Glomerular visceral epithelial cell (primary cell): ENCODE results near the gene KIF1C.
A peak's percentile ranks its signal among the peaks of the same experiment; 100 is the strongest.

ENCODE experiments used
- DNase-seq: peaks from one replicate; pipeline ENCODE4 v3.0.0-alpha.2; 2016; ENCODE audit errors: extremely low spot score

Gene KIF1C

GRCh38 chr17:4997302-4998026 lies at the start of gene KIF1C, which contains the start of gene INCA1:
TSS of gene KIF1C (plus strand) at chr17:4997950. CDS start at chr17:5000247, 2,297 bp downstream.
TSS of gene INCA1 (minus strand) at chr17:4997522. CDS start at chr17:4994437, 3,085 bp downstream.
- DNase-seq, result peak; percentile 94

DNA sequence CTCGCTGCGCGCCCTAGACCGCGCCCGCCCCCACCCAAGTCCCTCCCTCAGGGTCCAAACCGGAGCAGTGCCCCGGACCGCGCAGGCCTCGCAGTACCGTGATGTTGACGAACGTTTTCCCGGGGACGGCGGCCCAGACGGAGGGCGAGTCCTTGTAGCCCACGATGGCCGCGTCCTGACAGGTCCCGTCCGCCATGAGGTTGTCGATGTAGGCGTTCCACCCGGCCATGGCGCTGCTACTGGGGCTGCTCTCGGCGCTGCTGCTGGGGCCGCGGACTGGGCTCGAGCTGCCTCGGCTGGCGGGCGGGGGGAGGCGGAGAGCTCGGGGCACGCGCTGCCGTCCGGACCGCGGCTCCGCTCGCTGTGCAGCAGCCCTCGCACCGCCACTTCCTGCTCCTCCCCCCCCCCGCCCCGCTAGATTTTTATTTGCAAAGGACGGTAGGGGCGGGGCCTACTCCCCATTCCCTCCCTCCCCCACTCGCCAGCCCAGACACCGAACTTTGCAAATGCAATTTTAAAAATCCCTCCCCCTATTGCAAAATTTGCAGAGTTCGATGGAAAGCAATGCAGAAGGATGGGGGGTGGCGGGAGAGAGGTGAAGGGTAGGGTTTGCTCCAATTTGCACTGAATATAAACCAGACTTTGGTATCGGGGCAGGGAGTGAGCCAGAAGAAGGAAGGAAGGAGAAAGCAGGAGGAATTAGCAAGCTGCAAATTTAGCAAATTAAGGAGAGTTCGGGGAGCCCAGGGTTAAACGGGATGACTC lies 49.4 kb upstream of the KIF1C start, which contains the start of gene PFN1:
TSS of gene PFN1 (minus strand) at position 365 of the 765 bp plus-strand sequence. CDS start at position 229, 136 bp downstream.
- DNase-seq, result peak; percentile 93

GRCh38 chr17:4948931-4949320 lies 48.8 kb upstream of the KIF1C start:
- peak; percentile 92 for DNase-seq

DNA sequence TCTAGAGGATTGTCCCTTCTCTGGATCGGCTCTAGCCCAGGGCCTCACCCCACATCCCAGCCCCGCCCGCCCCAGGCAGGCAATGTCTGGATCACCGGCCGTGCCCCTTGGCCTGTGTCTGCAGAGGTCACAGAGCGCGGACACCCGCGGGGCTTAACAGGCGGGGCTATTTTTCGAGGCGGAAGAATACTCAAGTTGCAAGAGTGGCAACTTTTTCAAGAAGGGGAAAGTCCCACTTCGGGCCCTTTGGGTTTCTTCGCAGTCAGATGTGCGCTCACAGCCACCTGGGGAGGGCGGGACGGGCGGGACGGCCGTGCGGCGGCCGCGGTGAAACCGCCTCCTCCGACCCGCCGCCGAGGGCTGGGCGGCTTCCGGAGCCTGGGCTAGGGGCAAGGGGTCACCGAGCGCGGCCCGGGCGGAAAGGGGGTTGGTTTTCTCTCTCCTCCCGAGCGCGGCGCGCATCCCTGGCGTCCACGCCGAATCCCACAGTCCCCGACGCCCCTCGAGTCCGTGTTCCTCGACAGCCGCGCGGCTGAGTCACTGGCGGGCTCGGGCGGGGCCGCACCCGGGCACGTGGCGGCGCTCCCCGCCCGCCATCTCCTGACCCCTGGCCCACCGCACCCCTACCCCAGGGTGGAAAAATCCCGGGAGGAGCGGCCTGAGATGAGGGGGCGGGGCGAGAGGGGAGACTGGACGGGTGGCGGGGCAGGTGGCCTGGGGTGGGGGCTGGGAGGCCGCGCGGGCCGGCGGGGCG lies 48.3 kb upstream of the KIF1C start:
- DNase-seq, result peak; percentile 88

GRCh38 chr17:4950075-4950745 lies 47.5 kb upstream of the KIF1C start:
- no peak for DNase-seq

GRCh38 chr17:4950746-4951204 lies 47.0 kb upstream of the KIF1C start, which contains the start of gene ENO3:
TSS of gene ENO3 (plus strand) at chr17:4951119. CDS start at chr17:4951830, 711 bp downstream.
- no peak for DNase-seq

DNA sequence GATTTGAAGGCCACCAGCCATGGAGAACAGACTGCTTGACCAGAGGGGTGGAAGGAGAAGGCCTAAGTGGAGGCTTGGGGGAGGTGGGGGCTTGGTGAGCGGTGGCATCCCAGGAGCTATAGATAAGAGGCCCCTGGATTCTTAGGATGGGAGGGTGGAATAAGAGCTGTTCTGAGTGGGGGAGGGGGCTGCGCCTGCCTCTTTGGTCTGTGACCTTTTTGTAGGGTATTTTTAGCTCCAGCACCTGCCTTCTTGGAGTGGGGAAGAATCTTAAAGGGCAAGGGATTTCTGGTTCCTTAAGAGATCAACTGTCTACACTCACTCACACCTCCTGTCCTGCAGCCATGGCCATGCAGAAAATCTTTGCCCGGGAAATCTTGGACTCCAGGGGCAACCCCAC lies 46.3 kb upstream of the KIF1C start:
- DNase-seq, result no peak

- DNase-seq, result peak; percentile 91
These were observed 44.2 kb upstream of the KIF1C start for GRCh38 chr17:4953451-4953961.

- no peak for DNase-seq
These were observed 42.7 kb upstream of the KIF1C start for GRCh38 chr17:4955091-4955490.

DNA sequence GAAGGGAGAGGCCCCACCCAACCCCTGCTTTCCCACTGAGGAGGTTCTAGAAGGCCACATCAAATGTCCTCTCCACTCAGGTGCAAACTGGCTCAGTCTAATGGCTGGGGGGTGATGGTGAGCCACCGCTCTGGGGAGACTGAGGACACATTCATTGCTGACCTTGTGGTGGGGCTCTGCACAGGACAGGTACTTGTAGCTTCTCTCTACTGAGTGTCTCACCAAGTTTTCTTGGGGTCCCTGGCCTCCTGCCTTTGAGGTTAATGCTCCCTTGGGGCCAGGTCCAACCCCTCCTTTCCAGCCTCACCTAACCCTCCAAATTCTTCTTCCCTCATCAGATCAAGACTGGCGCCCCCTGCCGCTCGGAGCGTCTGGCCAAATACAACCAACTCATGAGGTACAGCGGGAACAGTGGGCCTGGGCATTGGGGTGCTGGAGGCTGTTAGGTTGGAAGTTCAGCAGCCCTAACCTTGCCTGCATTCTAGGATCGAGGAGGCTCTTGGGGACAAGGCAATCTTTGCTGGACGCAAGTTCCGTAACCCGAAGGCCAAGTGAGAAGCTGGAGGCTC lies 41.2 kb upstream of the KIF1C start:
- no peak for DNase-seq

DNA sequence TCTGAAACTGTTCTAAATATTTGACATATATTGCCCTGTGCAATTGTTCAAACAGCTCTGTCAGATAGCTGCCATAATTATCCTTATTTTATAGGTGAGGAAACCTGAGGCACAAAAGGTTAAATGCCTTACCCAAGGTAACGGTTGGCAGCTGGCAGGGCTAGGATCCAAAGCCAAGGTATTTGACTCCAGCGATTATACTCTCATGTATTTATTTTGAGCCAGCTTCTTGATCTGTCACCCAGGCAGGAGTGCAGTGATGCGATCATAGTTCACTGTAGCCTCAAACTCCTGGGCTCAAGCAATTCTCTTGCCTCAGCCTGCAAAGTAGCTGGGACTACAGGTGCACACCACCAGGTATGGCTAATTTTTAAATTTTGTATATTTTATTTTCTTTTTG lies 39.6 kb upstream of the KIF1C start:
- DNase-seq, result no peak

DNA sequence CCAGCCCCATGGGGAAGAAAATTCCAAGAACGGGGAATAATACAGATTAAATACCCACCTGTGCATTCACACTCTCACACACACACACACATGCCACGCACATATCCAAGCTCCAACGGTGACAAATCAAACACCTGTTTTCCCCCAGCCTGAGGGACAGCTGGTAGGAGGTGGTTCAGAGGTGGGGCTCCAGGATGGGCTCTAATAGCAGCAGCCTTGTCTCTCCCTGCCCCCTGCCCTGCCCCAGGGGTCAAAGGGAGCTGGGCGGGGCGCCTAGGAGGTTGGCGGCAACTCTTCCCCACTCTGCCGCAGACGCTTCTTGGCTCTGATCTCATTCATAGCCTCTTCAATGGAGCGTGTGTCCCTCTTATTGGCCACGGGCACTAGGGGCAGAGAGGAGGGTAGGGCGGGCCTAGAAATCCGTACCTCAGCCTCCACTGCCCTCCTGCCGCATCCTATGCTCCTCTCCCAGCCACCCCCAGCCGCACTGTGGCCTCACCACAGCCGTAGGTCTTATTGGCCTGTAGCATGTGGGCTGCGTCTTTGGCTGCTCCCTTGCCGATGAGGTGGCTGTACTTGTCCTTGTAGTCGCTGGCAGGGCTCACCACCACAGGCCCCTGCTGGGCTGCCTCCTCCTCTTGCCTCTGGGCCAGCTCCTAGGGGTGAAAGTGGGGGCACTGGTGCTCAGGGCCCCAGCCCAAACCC lies 38.3 kb upstream of the KIF1C start:
- DNase-seq, result no peak

DNA sequence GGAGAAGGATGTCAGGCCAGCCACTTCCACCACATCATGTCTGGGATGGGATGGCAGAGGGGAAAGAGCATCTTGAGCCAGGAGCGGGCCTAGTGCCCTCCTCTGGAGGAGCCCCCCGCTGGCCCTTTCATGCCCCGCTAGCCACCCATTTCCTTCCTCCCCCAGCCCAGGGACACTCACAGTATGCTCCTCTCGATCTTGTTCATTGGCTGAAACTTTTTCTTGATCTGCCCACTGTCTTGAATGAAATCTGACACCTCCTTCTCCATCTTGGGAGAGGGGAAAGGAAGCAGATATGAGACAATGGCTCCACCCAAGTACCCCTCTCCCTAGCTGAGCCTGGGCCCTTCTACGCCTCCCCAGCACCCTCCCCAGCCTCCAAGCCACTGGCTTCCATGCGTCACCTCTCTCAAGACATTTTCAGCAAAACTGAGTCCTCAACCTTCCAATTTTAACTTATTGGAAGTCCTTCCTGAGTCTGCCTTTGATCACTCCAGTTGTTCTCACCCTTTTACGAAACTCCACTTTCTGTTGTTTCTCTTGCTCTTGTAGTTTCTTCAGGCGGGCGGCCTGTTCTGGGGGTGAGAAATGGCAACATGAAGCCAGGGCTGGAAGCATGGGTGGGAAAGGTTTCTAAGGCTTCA lies 37.3 kb upstream of the KIF1C start:
- DNase-seq, result no peak

DNA sequence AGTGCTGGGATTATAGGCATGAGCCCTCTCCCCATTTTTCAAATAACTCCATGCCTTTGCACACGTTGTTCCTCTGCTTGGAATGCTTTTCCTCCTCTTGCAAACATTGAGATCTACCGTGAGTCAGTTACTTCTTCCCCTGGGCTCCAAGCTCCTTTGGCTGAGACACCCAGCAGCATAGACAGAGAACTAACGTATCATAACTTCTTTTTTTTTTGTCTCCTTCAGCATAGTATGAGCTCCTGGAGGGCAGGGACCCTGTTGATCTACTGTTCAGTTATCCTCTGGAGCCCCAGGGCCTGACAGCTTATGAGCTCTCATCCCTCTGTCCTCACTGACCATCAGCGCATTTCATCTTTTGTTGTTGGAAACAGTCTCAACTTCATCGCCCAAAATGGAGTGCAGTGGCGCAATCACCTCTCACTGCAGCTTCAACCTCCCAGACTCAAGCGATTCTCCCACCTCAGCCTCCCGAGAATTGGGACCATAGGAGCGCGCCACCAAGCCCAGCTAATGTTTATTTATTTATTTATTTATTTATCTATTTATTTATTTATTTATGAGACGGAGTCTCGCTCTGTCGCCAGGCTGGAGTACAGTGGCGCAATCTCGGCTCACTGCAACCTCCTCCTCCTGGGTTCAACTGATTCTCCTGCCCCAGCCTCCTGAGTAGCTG lies 32.3 kb upstream of the KIF1C start:
- DNase-seq, result no peak

- DNase-seq, result peak; percentile 100
These were observed 30.8 kb upstream of the KIF1C start for GRCh38 chr17:4966844-4967538.

DNA sequence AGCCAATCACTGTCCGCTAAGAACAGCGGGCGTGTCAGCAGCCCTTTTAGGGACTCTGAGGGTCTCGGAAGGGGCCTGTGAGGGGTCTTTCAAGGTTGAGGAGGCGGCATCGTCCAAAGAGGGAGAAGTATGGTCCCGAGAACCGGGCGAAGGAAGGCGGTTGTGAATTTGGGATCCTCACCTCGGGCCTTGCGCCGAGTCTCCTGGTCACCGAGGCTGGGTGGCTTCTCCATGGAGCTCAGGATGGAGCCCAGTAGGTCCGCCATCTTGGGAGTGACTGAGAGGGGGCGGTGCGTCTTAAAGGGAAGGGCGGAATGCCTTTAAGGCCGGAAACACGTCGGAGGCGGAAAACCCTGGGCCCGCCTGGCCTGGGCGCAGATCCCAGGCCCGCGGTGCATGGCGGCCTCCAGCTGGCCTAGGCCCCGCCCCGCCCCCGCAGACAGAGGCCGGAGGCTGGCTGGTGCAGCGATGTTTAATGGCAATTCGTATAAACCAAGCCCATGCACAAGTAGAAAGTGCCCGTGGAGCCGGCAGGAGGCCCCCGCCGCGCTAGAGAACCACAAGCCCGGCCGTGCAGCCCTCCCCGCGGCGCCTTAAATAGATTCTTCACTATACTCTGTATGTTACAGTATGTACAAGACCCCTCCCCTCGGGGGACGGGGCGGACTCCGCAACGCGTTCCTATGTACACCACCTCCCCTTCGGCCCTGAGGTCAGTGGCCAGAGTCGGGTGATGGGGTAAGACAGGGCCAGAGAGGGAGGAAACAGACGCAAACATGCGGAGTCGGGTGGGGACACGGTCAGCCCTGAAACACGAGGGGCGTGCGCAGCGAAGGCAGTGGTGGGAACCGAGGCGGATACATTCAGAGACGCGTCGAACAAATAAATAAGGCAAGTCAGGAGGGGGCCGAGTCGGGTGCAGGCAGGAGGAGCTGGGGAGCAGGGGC lies 29.9 kb upstream of the KIF1C start, which contains the start of gene SPAG7:
TSS of gene SPAG7 (minus strand) at position 279 of the 947 bp plus-strand sequence. CDS start at position 266, 13 bp downstream.
- DNase-seq, result peak; percentile 98

GRCh38 chr17:4968486-4969046 lies 29.2 kb upstream of the KIF1C start:
- peak; percentile 70 for DNase-seq
